PFSK-1 (cell line): Measurements from ENCODE around the gene DHX35.

Source experiments
- FOXP2 ChIP-seq: optimal IDR thresholded peaks from 2 replicates; pipeline ENCODE3; 2011; ENCODE audit warnings: borderline replicate concordance, control low read depth, inconsistent platforms; ENCODE audit not compliant: insufficient read depth; ENCODE audit errors: extremely low read length, extremely low read depth
- POLR2AphosphoS5 ChIP-seq: IDR thresholded peaks from 2 replicates; pipeline ENCODE4 v1.6.1; 2012; ENCODE audit warnings: low read depth, mild to moderate bottlenecking, control low read depth, low read length, moderate library complexity
- REST ChIP-seq, 2 experiments: IDR thresholded peaks; 2 replicates each; pipeline versions ENCODE4 v1.6.1 to v1.8.0; 2011 to 2012; ENCODE audit warnings: low read depth in 2 of 2, low read length in 2 of 2, control low read depth in 1 of 2, inconsistent platforms in 1 of 2, mild to moderate bottlenecking in 1 of 2, moderate library complexity in 1 of 2; ENCODE audit not compliant: insufficient read depth in 1 of 2
- SIN3A ChIP-seq: IDR thresholded peaks from 2 replicates; pipeline ENCODE4 v1.6.1; 2012; ENCODE audit warnings: mild to moderate bottlenecking, low read length, moderate library complexity, borderline replicate concordance; ENCODE audit not compliant: insufficient read depth
- TAF1 ChIP-seq: IDR thresholded peaks from 2 replicates; pipeline ENCODE4 v1.6.1; 2012; ENCODE audit warnings: low read length, control low read depth, borderline replicate concordance; ENCODE audit not compliant: insufficient read depth

Gene DHX35

GRCh38 chr20:38939686-38940085 lies 22.5 kb upstream of the DHX35 start:
- TF ChIP-seq TAF1 (no peak), POLR2AphosphoS5 (no peak), SIN3A (no peak), REST (IDR thresholded peaks at IDR 0.05; ENCODE audit: insufficient read depth in 1 of 2, low read depth in 2 of 2, low read length in 2 of 2) (no peak), FOXP2 (no peak)

GRCh38 chr20:38940644-38941043 lies 21.5 kb upstream of the DHX35 start:
- no peak for TF ChIP-seq SIN3A
- no peak for TF ChIP-seq TAF1
- TF ChIP-seq POLR2AphosphoS5: no peak
- TF ChIP-seq REST (IDR thresholded peaks at IDR 0.05; ENCODE audit: insufficient read depth in 1 of 2, low read depth in 2 of 2, low read length in 2 of 2): no peak

- TF ChIP-seq TAF1 (no peak), SIN3A (no peak), REST (IDR thresholded peaks at IDR 0.05; ENCODE audit: insufficient read depth in 1 of 2, low read depth in 2 of 2, low read length in 2 of 2) (no peak), POLR2AphosphoS5 (no peak), FOXP2 (no peak)
Measured at GRCh38 chr20:38941726-38942389, 20.3 kb upstream of the DHX35 start.

GRCh38 chr20:38945012-38945411 lies 17.1 kb upstream of the DHX35 start:
- TF ChIP-seq REST (IDR thresholded peaks at IDR 0.05; ENCODE audit: insufficient read depth in 1 of 2, low read depth in 2 of 2, low read length in 2 of 2): no peak
- TF ChIP-seq TAF1: no peak
- TF ChIP-seq POLR2AphosphoS5: no peak
- TF ChIP-seq FOXP2: no peak
- TF ChIP-seq SIN3A: no peak

GRCh38 chr20:38946836-38947235 lies 15.3 kb upstream of the DHX35 start:
- TF ChIP-seq SIN3A (no peak), FOXP2 (no peak), TAF1 (no peak), REST (IDR thresholded peaks at IDR 0.05; ENCODE audit: insufficient read depth in 1 of 2, low read depth in 2 of 2, low read length in 2 of 2) (no peak), POLR2AphosphoS5 (no peak)
